Measurements from ENCODE around the gene HNRNPM.

DNA sequence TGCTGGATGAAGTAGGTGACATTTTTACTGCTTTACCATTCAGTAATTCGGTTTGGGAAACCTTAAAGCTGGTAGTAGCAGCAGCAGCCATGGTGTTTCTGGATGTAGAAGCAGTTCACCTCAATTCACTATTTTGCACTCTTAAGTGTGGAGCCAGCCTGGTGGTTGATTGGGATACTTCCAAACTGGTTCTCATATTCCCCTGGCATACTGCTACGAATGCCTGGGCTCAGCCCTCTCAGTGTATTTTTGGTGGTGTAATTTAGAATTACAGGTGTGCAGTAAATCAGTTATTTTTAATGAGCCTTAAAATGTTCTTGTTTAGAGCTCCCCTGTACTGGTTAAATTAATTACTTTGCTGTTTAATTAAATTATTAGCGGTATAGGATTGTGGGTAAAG lies 12.4 kb downstream of the HNRNPM start:
- TF ChIP-seq, protein P1, sequence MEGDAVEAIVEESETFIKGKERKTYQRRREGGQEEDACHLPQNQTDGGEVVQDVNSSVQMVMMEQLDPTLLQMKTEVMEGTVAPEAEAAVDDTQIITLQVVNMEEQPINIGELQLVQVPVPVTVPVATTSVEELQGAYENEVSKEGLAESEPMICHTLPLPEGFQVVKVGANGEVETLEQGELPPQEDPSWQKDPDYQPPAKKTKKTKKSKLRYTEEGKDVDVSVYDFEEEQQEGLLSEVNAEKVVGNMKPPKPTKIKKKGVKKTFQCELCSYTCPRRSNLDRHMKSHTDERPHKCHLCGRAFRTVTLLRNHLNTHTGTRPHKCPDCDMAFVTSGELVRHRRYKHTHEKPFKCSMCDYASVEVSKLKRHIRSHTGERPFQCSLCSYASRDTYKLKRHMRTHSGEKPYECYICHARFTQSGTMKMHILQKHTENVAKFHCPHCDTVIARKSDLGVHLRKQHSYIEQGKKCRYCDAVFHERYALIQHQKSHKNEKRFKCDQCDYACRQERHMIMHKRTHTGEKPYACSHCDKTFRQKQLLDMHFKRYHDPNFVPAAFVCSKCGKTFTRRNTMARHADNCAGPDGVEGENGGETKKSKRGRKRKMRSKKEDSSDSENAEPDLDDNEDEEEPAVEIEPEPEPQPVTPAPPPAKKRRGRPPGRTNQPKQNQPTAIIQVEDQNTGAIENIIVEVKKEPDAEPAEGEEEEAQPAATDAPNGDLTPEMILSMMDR (IDR thresholded peaks at IDR 0.05 in 2 of 3, conservative IDR thresholded peaks at IDR 0.05 in 1 of 3; ENCODE audit: borderline replicate concordance in 1 of 3, insufficient read depth in 1 of 3, low read depth in 2 of 3, low read length in 2 of 3), result 0 out of 6 replicates have a peak, but pooled peaks of 1 of the 3 experiments have one; percentile 4
- TF ChIP-seq ZNF274 (IDR thresholded peaks at IDR 0.05; ENCODE audit: low read depth, low read length), result no peak
- TF ChIP-seq ATF3 (IDR thresholded peaks at IDR 0.05), result no peak
- TF ChIP-seq EZH2phosphoT487 (IDR thresholded peaks at IDR 0.05; ENCODE audit: borderline replicate concordance), result no peak
- no peak for TF ChIP-seq POLR2A (IDR thresholded peaks at IDR 0.05; ENCODE audit: borderline replicate concordance, extremely low read depth, insufficient read depth, insufficient read length)
- TF ChIP-seq REST (IDR thresholded peaks at IDR 0.05; ENCODE audit: low read depth), result no peak
- TF ChIP-seq YY1 (IDR thresholded peaks at IDR 0.05; ENCODE audit: extremely low read depth, insufficient replicate concordance, low read depth, low read length), result no peak
- no peak for TF ChIP-seq EZH2 (IDR thresholded peaks at IDR 0.05)
- no peak for TF ChIP-seq MAX (IDR thresholded peaks at IDR 0.05)
- no peak for TF ChIP-seq POLR2AphosphoS5 (IDR thresholded peaks at IDR 0.05; ENCODE audit: low read depth, low read length)
- TF ChIP-seq CBX3 (IDR thresholded peaks at IDR 0.05; ENCODE audit: low read depth), result no peak
- TF ChIP-seq SP1 (IDR thresholded peaks at IDR 0.05; ENCODE audit: low read depth), result no peak

Measured in HCT116 (cell line).